Panc1 (cell line): ENCODE results near the gene OTOG. TPM values are rescaled to one million over a fixed set of nuclear protein-coding genes. Genes with fewer than 3 reads are reported as not detected.

Experiments
- ATAC-seq: fragments of 200-7000 bp; cut with Tn5 transposase; 2 replicates; pipeline ENCODE4 v1.9.1; 2020; ENCODE audit warnings: mild to moderate bottlenecking, moderate library complexity
- BruUV-seq: library from RNA; stranded (reverse); fragments of 400-500 nt; replicated peaks from 2 replicates; lab custom pipeline; 2021; lab: Mats Ljungman, UMichigan
- CTCF ChIA-PET: fragments of 300-600 bp; sonication (Branson Sonifier 250); formaldehyde crosslinking; loops from one replicate; lab custom pipeline; 2022; ENCODE audit warnings: antibody characterized with exemption; lab: Charles Lee
- POLR2A ChIA-PET: fragments of 300-600 bp; sonication (Branson Sonifier 250); formaldehyde crosslinking; loops from one replicate; lab custom pipeline; 2022; ENCODE audit warnings: antibody characterized with exemption; lab: Charles Lee
- DNase-seq: peaks from one replicate; pipeline ENCODE4 v3.0.0-alpha.2; 2010; ENCODE audit warnings: low read depth, low spot score
- H3K27ac ChIP-seq: 2 replicates; pipeline ENCODE4 v1.5.1; 2011; ENCODE audit warnings: mild to moderate bottlenecking, low read length, inconsistent platforms
- H3K27me3 ChIP-seq: fragments of 200-500 bp; sonication (Bioruptor generic); 2 replicates; pipeline ENCODE4 v1.6.0; 2014; ENCODE audit warnings: low read length, inconsistent platforms; ENCODE audit not compliant: control insufficient read depth, insufficient read depth
- H3K36me3 ChIP-seq: fragments of 200-500 bp; sonication (Bioruptor generic); 2 replicates; pipeline ENCODE4 v1.5.1; 2014; ENCODE audit warnings: inconsistent platforms, mild to moderate bottlenecking, low read length, moderate library complexity; ENCODE audit not compliant: control insufficient read depth, insufficient read depth
- H3K4me1 ChIP-seq: 2 replicates; pipeline ENCODE4 v1.5.1; 2011; ENCODE audit warnings: inconsistent platforms, mild to moderate bottlenecking, low read length, moderate library complexity; ENCODE audit not compliant: control insufficient read depth, insufficient read depth
- H3K4me3 ChIP-seq, 2 experiments: 2 replicates each; pipeline ENCODE4 v1.5.1; 2011 to 2012; ENCODE audit warnings: low read depth in 2 of 2, low read length in 2 of 2, mild to moderate bottlenecking in 2 of 2, inconsistent platforms in 1 of 2, moderate library complexity in 1 of 2
- H3K9me3 ChIP-seq: fragments of 200-500 bp; sonication (Bioruptor generic); 2 replicates; pipeline ENCODE4 v1.5.1; 2014; ENCODE audit warnings: low read depth, mild to moderate bottlenecking, inconsistent platforms, low read length, moderate library complexity; ENCODE audit not compliant: control insufficient read depth, insufficient read depth
- CTCF ChIP-seq: fragments of 450-650 bp; IDR thresholded peaks from 2 replicates; pipeline ENCODE4 v1.5.1; 2017; ENCODE audit warnings: mild to moderate bottlenecking
- POLR2AphosphoS5 ChIP-seq: IDR thresholded peaks from 2 replicates; pipeline ENCODE4 v1.6.1; 2012; ENCODE audit warnings: mild to moderate bottlenecking, low read depth, low read length, moderate library complexity
- REST ChIP-seq, 2 experiments: IDR thresholded peaks; 2 replicates each; pipeline ENCODE4 v1.6.1; 2011 to 2012; ENCODE audit warnings: low read depth in 2 of 2, control low read depth in 1 of 2, low read length in 1 of 2, mild to moderate bottlenecking in 1 of 2, moderate library complexity in 1 of 2; ENCODE audit not compliant: insufficient read depth in 1 of 2
- SIN3A ChIP-seq: IDR thresholded peaks from 2 replicates; pipeline ENCODE4 v1.6.1; 2012; ENCODE audit warnings: low read depth, mild to moderate bottlenecking, low read length, moderate library complexity, borderline replicate concordance; ENCODE audit not compliant: insufficient read depth
- TCF7L2 ChIP-seq: IDR thresholded peaks from 2 replicates; pipeline ENCODE4 v1.6.1; 2011; ENCODE audit warnings: mild to moderate bottlenecking, low read depth, low read length, inconsistent platforms
- in situ Hi-C: cut with HindIII; loops from 2 replicates; pipeline ENCODE4 v1.10.0; 2016; ENCODE audit warnings: low sequenced_read_pairs, low pct_unique_long_range_greater_than_20kb
- intact Hi-C: fragments of 100-400 bp; cut with micrococcal nuclease; formaldehyde crosslinking; loops from one replicate; pipeline ENCODE4 v1.10.0; 2022; ENCODE audit not compliant: unreplicated experiment
- total RNA-seq: library from RNA; stranded (reverse); gene quantifications from one replicate; pipeline ENCODE4 v1.2.1, GENCODE V29; 2021; ENCODE audit not compliant: unreplicated experiment

The OTOG gene
- total RNA-seq, 1 experiment from 2014 or later = not detected

- H3K36me3 ChIP-seq = no peaks in the 10 kb centered on the region
- BruUV-seq = no TSS peak
- in situ Hi-C loops (no loop called here), intact Hi-C loops (no loop called here)
- H3K4me3 ChIP-seq = no peak overlapping the region
- H3K9me3 ChIP-seq = no peaks in the 10 kb centered on the region
- TF ChIP-seq CTCF (no peak), SIN3A (no peak), REST (IDR thresholded peaks at IDR 0.05; ENCODE audit: insufficient read depth in 1 of 2, low read depth in 2 of 2, low read length in 1 of 2) (no peak), TCF7L2 (no peak), POLR2AphosphoS5 (no peak)
- DNase-seq = no peak
- no peak; the same call in 1 of the 2 replicates for ATAC-seq
- ChIA-PET CTCF (no interaction called here), POLR2A (no interaction called here)
- no peak overlapping the region for H3K27ac ChIP-seq
- H3K4me1 ChIP-seq = no peaks in the 10 kb centered on the region
- H3K27me3 ChIP-seq = peaks cover 10% of the 10 kb centered on the region; the same call in 1 of the 2 replicates
Observed at GRCh38 chr11:17695454-17696441, 148.7 kb downstream of the OTOG start.

- no peak for ATAC-seq
- Histone ChIP-seq H3K9me3 (no peaks in the 10 kb centered on the region), H3K4me3 (no peak overlapping the region), H3K27ac (no peak overlapping the region), H3K36me3 (no peaks in the 10 kb centered on the region), H3K4me1 (no peaks in the 10 kb centered on the region), H3K27me3 (peaks cover 4% of the 10 kb centered on the region; the same call in 1 of the 2 replicates)
- TF ChIP-seq CTCF (no peak), REST (IDR thresholded peaks at IDR 0.05; ENCODE audit: insufficient read depth in 1 of 2, low read depth in 2 of 2, low read length in 1 of 2) (no peak), SIN3A (no peak)
- no peak for DNase-seq
- intact Hi-C loops (no loop called here), in situ Hi-C loops (no loop called here)
- no TSS peak for BruUV-seq
- ChIA-PET CTCF (no interaction called here), POLR2A (no interaction called here)
Observed at GRCh38 chr11:17696741-17697140, 149.7 kb downstream of the OTOG start.
